MG63 (cell line): ENCODE data around the gene CPB2. TPM values are rescaled to one million over a fixed set of nuclear protein-coding genes. Genes with fewer than 3 reads are reported as not detected.

Experiments used
- DNase-seq: peaks from one replicate; pipeline ENCODE4 v3.0.0-alpha.2; 2020
- H3K27me3 ChIP-seq: fragments of 250-450 bp; sonication (Bioruptor Pico); 2 replicates; pipeline ENCODE4 v1.5.1; 2020; ENCODE audit warnings: mild to moderate bottlenecking, moderate library complexity
- H3K36me3 ChIP-seq: fragments of 250-450 bp; sonication (Bioruptor Pico); 2 replicates; pipeline ENCODE4 v1.5.1; 2020; ENCODE audit warnings: mild to moderate bottlenecking, moderate library complexity
- H3K4me3 ChIP-seq: fragments of 250-450 bp; sonication (Bioruptor Pico); 2 replicates; pipeline ENCODE4 v1.5.1; 2020; ENCODE audit warnings: mild to moderate bottlenecking, moderate library complexity
- H3K9me3 ChIP-seq: fragments of 250-450 bp; sonication (Bioruptor Pico); 2 replicates; pipeline ENCODE4 v1.5.1; 2020; ENCODE audit warnings: mild to moderate bottlenecking, moderate library complexity
- total RNA-seq: library from RNA; depleted of rRNA; stranded (reverse); fragments of >200 nt; shearing (Covaris generic); gene quantifications from 2 replicates; pipeline ENCODE4 v1.2.3, GENCODE V29; 2014; ENCODE audit warnings: low replicate concordance; rRNA removed

Gene CPB2
- total RNA-seq, 1 experiment from 2014 or later = not detected

DNA sequence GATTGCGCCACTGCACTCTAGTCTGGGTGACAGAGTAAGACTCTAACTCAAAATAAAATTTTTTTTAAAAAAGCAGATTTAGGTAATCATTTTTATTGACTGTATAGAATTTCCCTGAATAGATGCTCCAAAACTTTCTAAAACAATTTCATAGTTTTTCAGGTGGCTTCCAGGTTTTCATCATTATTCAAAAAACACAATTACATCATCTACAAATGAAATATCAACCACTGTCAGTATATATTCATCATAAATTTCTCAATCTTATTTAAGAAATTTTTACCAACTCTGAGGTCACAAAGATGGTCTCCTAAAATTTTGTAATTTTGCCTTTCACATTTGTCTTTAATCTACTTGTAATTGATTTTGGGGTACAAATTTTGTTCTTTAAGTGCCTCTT, 100.3 kb downstream of the CPB2 start:
- Histone ChIP-seq H3K27me3 (no peaks in the 10 kb centered on the region), H3K36me3 (peaks cover 62% of the 10 kb centered on the region), H3K9me3 (no peaks in the 10 kb centered on the region), H3K4me3 (no peak overlapping the region)
- no peak for DNase-seq

Other genes with a start within 250 kb of the CPB2 start
- 6.8 and 11.7 TPM in 2 replicates for gene ZC3H13, start 52.3 kb downstream of the CPB2 start, total RNA-seq
- 0.57 and 0.63 TPM in 2 replicates for gene LCP1, start 77.1 kb upstream of the CPB2 start, total RNA-seq
- gene LRRC63, start 106.9 kb upstream of the CPB2 start, total RNA-seq = 0.16 TPM in 1 of 2 replicates, not detected in the other